Activated T-cell treated with anti-CD3 and anti-CD28 coated beads for 4 hours (primary cell): ENCODE results near the gene MCU.
"Not testable (repeated sequence)": the region's sequence is repeated elsewhere in the genome, so short reads cannot be mapped to it uniquely, and the experiment has no call there.

ENCODE experiments used
- DNase-seq: peaks from one replicate; pipeline ENCODE4 v3.0.0-alpha.2; 2020

Gene MCU

DNA sequence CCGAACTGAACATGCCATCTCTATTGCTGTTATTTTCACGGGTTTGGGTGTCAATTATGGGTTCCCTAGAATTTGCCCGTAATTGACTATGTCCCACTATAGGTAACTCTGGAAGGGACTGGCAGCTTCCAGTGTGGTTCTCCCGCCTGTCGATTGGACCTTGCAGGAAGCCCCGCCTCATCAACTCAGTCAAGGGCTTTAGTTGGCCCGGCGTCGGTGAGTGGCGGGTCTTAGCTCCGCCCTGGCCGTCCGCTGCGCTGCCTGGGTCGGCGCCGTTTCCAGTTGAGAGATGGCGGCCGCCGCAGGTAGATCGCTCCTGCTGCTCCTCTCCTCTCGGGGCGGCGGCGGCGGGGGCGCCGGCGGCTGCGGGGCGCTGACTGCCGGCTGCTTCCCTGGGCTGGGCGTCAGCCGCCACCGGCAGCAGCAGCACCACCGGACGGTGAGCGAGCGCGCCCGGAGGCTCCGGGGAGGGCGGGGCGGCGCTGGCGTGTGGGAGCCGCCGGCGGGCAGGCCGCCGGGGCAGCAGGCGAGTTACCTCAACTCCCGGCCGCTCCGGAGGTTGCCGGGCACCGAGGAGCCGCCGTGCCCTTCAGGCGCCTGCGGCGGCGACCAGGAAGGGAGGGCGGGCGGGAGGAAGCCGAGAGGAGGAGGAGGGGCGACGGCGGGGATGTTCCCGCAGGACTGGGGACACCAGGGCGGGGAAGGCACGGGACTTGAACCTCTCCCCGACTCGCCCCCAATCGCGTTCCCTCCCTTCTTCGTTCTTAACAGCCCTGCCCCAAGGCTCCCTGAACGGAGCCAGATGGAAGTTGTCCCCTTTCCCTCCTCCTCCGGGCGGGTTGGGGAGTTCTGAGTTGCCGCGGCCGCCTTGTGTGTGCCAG lies at the start of gene MCU:
TSS of gene MCU (plus strand) at position 281 of the 881 bp plus-strand sequence. CDS start at position 290, 9 bp downstream.
- peak; percentile 90 for DNase-seq

DNA sequence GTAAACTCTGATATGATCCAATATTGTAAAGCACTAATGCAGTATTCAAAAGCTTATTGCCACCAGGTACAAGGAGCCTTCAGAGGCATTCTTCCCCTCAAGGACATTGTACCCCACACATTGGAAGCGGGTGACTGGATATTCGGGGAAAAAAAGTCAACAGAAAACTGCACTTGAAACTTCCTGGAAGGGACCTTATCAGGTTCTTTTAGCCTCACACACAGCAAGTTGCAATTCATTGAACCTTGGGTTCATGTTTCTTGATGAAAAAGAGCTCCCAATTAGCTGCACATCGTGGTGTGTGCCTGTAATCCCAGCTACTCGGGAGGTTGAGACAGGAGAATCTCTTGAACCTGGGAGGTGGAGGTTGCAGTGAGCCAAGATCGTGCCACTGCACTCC lies 49.6 kb upstream of the MCU start:
- DNase-seq = no peak

- no peak for DNase-seq
These were observed 46.6 kb upstream of the MCU start for GRCh38 chr10:72645263-72645858.

- DNase-seq = not testable (repeated sequence)
These were observed 45.0 kb upstream of the MCU start for GRCh38 chr10:72646971-72647370.

DNA sequence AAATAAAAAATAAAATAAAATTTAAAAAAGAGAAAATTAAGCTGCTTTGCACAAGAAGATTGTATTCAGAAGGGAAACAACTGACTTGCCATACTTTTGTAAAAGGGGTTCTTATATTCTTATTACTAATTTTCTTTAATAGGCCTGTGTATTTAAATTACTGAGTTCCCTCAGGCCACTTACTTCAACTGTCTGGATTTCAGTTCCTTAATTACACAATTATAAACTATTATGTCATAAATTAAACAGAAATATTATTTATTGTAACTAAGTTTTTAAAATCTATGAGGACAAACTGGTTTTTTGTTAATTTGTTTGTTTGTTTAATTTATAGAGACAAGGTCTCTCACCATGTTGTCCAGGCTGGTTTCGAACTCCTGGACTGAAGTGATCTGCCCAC lies 43.6 kb upstream of the MCU start:
- DNase-seq = no peak

- DNase-seq = no peak
These were observed 42.7 kb upstream of the MCU start for GRCh38 chr10:72649291-72649690.

- no peak for DNase-seq
These were observed 38.4 kb upstream of the MCU start for GRCh38 chr10:72653383-72654096.

DNA sequence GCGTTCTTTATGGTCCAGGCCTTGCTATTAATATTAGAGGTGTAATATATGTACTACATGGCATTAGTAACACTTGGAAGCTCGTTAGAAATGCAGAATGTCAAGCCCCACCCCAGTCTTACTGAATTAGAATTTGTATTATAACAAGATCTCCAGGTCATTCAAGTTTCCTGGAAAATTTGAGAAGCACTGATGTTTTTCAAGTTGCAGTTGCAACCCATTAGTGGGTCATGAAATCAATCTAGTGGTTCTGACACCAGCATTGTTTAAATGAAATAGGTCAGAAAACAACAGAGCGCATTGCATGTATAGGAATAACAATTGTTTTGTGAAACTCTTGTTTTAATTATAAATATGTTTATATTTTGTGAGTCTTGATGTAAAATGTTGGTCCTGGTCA lies 37.2 kb upstream of the MCU start:
- no peak for DNase-seq

GRCh38 chr10:72658696-72659400 lies 33.1 kb upstream of the MCU start:
- DNase-seq = no peak

GRCh38 chr10:72659694-72660093 lies 32.2 kb upstream of the MCU start:
- DNase-seq = no peak

DNA sequence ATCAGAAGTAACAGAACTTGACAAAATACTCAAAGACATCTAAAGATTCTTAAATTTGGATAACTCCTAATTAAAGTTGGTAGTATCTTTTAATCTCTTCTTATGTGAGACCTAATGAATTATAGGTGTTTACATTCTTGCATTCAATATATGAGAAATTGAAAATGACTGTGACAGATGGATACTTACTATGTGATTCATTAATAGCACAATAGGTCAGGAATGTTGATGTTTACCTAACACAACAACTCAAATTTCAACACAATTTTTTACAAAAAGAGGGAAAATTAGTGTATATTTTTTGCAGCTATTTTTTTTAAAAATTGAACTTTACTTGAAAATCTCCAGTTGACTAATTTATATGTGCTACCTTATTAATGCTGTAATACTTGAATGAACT lies 31.7 kb upstream of the MCU start:
- no peak for DNase-seq

GRCh38 chr10:72661431-72661830 lies 30.5 kb upstream of the MCU start:
- DNase-seq = no peak

DNA sequence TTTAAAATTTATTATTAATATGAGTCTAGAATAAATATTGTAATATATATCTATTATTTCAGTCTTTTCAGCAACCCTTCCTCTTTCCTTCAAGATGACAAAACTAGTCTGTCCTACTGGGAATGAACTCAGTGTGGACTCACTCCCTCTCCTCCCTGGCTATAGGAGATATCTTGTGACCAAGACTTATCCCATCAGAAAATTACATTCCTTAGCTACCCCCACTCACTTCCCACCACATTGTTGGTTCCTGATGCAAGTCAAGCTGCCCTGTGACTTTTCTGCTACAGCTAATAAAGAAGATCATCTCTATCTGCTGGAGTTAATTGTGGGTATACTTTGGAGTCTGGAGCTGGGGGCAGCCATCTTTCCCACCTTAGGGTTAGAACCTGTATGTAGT lies 28.0 kb upstream of the MCU start:
- no peak for DNase-seq

GRCh38 chr10:72665925-72666324 lies 26.0 kb upstream of the MCU start:
- no peak for DNase-seq

DNA sequence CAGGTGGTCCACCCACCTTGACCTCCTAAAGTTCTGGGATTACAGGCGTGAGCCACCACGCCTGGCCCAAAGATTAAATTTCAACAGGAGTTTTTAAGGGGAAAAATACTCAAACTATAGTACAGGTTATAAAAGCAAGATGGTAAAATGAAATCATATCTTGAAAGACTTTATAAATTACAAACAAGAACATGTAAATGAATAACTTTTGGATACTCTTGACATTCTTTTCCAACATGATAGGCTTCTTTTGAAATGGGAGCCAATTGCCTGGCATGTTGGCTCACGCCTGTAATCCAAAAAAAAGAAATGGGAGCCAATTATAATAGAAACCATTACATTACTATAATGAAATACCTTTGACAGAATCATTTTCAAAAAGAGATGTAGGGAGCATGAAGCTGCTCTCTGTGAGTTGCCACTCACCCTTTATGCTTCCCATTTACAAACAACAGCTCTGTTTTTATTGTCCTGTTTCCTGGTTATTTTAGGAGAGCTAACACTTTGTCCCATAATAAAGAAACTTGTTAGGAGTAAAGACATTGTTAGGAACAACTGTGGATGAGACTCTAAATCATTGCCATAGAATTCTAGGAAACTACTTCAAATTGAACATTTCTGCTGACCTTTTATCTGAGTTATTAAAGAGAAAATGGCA lies 24.6 kb upstream of the MCU start:
- no peak for DNase-seq

GRCh38 chr10:72673280-72673679 lies 18.7 kb upstream of the MCU start:
- no peak for DNase-seq

DNA sequence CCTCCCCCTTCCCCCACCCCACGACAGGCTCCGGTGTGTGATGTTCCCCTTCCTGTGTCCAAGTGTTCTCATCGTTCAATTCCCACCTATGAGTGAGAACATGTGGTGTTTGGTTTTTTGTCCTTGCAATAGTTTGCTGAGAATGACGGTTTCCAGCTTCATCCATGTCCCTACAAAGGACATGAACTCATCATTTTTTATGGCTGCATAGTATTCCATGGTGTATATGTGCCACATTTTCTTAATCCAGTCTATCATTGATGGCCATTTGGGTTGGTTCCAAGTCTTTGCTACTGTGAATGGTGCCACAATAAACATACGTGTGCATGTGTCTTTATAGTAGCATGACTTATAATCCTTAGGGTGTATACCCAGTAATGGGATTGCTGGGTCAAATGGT lies 17.8 kb upstream of the MCU start:
- not testable (repeated sequence) for DNase-seq

DNA sequence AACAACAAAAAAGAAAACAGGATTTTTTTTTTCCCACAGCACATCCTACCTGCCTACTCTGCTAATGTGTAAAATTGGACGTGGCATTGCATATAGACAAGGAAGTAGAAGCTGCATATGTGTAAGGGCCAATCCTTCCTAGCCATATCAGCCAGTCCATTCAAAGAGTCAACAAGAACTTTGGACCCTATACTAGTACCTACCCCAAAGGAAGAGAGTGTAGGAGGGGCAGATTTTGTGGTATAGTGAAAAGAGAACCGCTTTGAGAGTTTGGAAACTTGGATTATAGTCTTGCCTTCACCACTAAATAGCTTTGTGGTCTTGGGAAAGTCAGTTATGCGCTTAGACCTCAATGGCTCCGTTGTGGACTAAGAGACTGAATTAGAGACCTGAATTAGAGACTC lies 12.1 kb upstream of the MCU start:
- DNase-seq = no peak

DNA sequence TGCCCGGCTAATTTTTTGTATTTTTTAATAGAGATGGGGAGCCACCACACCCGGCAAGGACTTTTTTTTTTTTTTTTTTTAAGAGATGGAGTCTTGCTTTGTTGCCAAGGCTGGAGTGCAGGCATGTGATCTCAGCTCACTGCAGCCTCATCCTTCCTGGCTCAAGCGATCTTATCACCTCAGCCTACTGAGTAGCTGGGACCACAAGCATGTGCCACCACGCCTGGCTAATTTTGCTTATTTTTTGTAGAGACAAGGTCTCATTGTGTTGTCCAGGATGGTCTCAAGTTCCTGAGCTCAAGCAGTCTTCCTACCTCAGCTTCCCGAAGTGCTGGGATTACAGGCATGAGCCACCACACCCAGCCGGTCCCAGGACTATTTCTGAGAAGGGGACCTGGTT lies 9.3 kb upstream of the MCU start:
- no peak for DNase-seq

DNA sequence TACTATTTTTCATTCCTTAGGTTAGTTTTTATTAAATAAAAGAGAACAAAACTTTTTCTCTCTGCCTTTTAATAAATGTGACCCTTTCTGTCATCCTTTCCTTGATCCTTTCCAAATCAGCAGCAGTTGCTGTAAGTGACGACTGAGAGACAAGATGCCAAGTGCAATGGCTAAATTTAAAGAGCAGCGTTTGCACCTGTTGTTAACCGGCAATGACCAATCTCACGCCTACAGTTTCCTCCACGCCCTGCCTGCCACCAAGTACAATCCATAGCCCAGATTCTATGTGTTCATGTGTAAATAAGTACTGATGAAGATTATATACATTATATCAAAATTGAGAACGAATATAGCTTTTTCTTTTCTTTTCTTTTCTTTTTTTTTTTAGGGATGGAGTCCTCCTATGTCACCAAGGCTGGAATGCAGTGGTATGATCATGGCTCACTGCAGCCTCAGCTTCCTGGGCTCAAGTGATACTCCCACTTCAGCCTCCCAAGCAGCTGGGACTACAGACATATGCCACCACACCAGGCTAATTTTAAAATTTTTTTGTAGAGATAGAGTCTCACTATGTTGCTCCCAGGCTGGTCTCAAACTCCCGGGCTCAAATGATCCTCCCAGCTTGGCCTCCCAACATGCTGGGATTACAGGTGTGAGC lies 6.5 kb upstream of the MCU start:
- no peak for DNase-seq

DNA sequence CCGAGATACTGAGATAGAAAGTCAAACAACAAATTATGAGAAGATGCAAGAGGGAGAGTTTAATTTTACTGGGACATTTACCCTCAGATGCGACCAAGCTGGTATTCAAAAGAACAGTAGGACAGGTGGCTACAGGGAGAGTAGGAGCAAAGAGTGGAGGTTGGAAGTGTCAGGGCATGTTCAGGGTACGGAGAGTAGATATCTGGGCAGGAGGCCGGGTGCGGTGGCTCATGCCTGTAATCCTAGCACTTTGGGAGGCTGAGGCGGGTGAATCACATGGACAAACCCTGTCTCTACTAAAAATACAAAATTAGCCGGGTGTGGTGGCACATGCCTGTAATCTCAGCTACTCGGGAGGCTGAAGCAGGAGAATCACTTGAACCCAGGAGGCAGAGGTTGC lies 5.5 kb upstream of the MCU start:
- not testable (repeated sequence) for DNase-seq

DNA sequence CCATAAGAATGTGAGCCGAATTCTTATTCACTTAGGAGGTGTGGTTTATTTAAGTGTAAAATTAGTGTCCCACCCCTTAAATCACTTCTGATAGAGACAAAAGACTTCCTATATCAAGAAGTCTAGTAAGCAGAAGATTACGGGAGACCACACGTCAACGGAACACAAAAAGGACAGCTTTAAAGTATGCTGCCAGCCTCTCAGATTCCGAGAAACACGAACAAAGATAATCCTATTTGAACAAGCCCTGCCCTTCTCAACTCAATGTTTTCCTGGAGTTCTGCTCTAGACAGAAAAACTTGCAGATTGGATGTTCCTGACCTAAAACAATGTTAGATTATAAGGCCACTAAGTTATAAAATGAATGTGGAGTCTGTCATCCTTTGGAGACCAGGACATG lies 4.9 kb upstream of the MCU start:
- DNase-seq = no peak
